K562 (cell line): Measurements from ENCODE around the gene SHB. TPM values are rescaled to one million over a fixed set of nuclear protein-coding genes. Genes with fewer than 3 reads are reported as not detected.

Experiments
- ATAC-seq: fragments of 200-7000 bp; cut with Tn5 transposase; 3 replicates; pipeline ENCODE4 v1.9.1; 2020; ENCODE audit warnings: moderate library complexity
- BruUV-seq: library from RNA; stranded (reverse); fragments of 400-500 nt; replicated peaks from 2 replicates; lab custom pipeline; 2021; lab: Mats Ljungman, UMichigan
- CTCF ChIA-PET: fragments of 300-600 bp; formaldehyde crosslinking; extraction: SDS; loops from one replicate; lab custom pipeline; 2021; ENCODE audit warnings: low intra/inter-chr PET ratio; lab: Yijun Ruan, JAX
- POLR2A ChIA-PET: fragments of 300-600, 350-650 bp; sonication (Branson Sonifier 250); formaldehyde crosslinking; extraction: SDS; loops from one replicate; lab custom pipeline; 2021; ENCODE audit warnings: antibody characterized with exemption, inconsistent platforms; lab: Yijun Ruan, JAX
- DNase-seq, 4 experiments: peaks; one replicate each; pipeline versions ENCODE4 v3.0.0 to v3.0.0-alpha.2; 2011 to 2018; ENCODE audit warnings: low spot score in 3 of 4, mixed read lengths in 3 of 4; ENCODE audit errors: extremely low read depth in 1 of 4
- FAIRE-seq: peaks from 2 replicates; lab custom pipeline; 2011; peaks lifted over from hg19 to GRCh38; lab: Jason Lieb, UNC
- H2AFZ ChIP-seq: 2 replicates; pipeline ENCODE4 v1.6.0; 2011; ENCODE audit warnings: low read depth, low read length, control low read depth, inconsistent platforms
- H3K27ac ChIP-seq: fragments of 200-600 bp; 3 replicates; pipeline ENCODE4 v1.8.0; 2011; ENCODE audit warnings: low read depth, mild to moderate bottlenecking, control low read depth, inconsistent platforms, low read length, moderate library complexity, mixed read lengths; ENCODE audit errors: extremely low read depth
- H3K27me3 ChIP-seq, 2 experiments: fragments of 300-600 bp in 1 of 2; 2 replicates in 1 of 2; 3 replicates in 1 of 2; pipeline versions ENCODE4 v1.6.0 to v1.8.0; 2011; ENCODE audit warnings: inconsistent platforms in 2 of 2, low read length in 2 of 2, mild to moderate bottlenecking in 1 of 2, mixed read lengths in 1 of 2, moderate library complexity in 1 of 2; ENCODE audit not compliant: control insufficient read depth in 2 of 2, insufficient read depth in 2 of 2
- H3K36me3 ChIP-seq: fragments of 300-600 bp; 3 replicates; pipeline ENCODE4 v1.8.0; 2011; ENCODE audit warnings: mild to moderate bottlenecking, low read length, inconsistent platforms; ENCODE audit not compliant: control insufficient read depth, insufficient read depth
- H3K4me1 ChIP-seq, 2 experiments: fragments of 200-600 bp in 1 of 2; replicated peaks in 1 of 2; 2 replicates in 1 of 2; 3 replicates in 1 of 2; pipeline versions ENCODE4 v1.5.1 to v1.8.0; 2011; ENCODE audit warnings: inconsistent platforms in 2 of 2, low read length in 2 of 2, mild to moderate bottlenecking in 1 of 2, mixed read lengths in 1 of 2, moderate library complexity in 1 of 2; ENCODE audit not compliant: control insufficient read depth in 2 of 2, insufficient read depth in 2 of 2
- H3K4me2 ChIP-seq: 2 replicates; pipeline ENCODE4 v1.6.1; 2011; ENCODE audit warnings: low read length, control low read depth, inconsistent platforms, mixed read lengths; ENCODE audit not compliant: insufficient read depth
- H3K4me3 ChIP-seq: fragments of 200-600 bp; sonication (generic), shearing (Covaris generic); 2 replicates; pipeline ENCODE4 v1.5.1; 2016; ENCODE audit warnings: control low read depth, inconsistent platforms
- H3K79me2 ChIP-seq: fragments of 200-600 bp; 3 replicates; pipeline ENCODE4 v1.8.0; 2011; ENCODE audit warnings: low read length, inconsistent platforms; ENCODE audit not compliant: control insufficient read depth, insufficient read depth
- H3K9ac ChIP-seq, 2 experiments: 2 replicates each; pipeline versions ENCODE4 v1.6.0 to v1.6.1; 2011; ENCODE audit warnings: low read depth in 2 of 2, low read length in 2 of 2, control low read depth in 1 of 2, inconsistent platforms in 1 of 2, mild to moderate bottlenecking in 1 of 2, mixed read lengths in 1 of 2; ENCODE audit not compliant: insufficient read depth in 1 of 2
- H3K9me1 ChIP-seq: one replicate; pipeline ENCODE4 v1.6.0; 2011; ENCODE audit warnings: inconsistent platforms, mild to moderate bottlenecking, low read length, moderate library complexity; ENCODE audit not compliant: control insufficient read depth, insufficient read depth
- H3K9me3 ChIP-seq: replicated peaks from 2 replicates; pipeline ENCODE4 v1.5.1; 2011; ENCODE audit warnings: low read depth, low read length, inconsistent platforms; ENCODE audit not compliant: control insufficient read depth, insufficient read depth
- H4K20me1 ChIP-seq: replicated peaks from 2 replicates; pipeline ENCODE4 v1.6.1; 2011; ENCODE audit warnings: low read length, inconsistent platforms, mixed read lengths; ENCODE audit not compliant: control insufficient read depth, insufficient read depth
- BCOR ChIP-seq: fragments of 450-650 bp; IDR thresholded peaks from 2 replicates; pipeline ENCODE4 v1.6.1; 2016
- CCNT2 ChIP-seq: IDR thresholded peaks from 2 replicates; pipeline ENCODE4 v1.6.1; 2011; ENCODE audit warnings: borderline replicate concordance, low read depth, mild to moderate bottlenecking, moderate library complexity, mixed read lengths, low read length; ENCODE audit not compliant: insufficient read length; ENCODE audit errors: extremely low read depth
- CHCHD3 ChIP-seq: fragments of 250-450 bp; sonication (Bioruptor Pico); IDR thresholded peaks from 2 replicates; pipeline ENCODE4 v2.1.2; 2022; ENCODE audit warnings: mild to moderate bottlenecking
- CHD1 ChIP-seq: fragments of 200-600 bp; sonication (generic); IDR thresholded peaks from one replicate; pipeline ENCODE4 v1.6.1; 2012; ENCODE audit warnings: mild to moderate bottlenecking, moderate library complexity, low read length, inconsistent platforms
- NUFIP1 ChIP-seq: fragments of 450-650 bp; IDR thresholded peaks from 2 replicates; pipeline ENCODE4 v1.6.1; 2018; ENCODE audit not compliant: partially characterized antibody
- RBM15 ChIP-seq: fragments of 200-400 bp; formaldehyde crosslinking; IDR thresholded peaks from 2 replicates; pipeline ENCODE4 v1.6.1; 2018; ENCODE audit warnings: mild to moderate bottlenecking, low read length, moderate library complexity; ENCODE audit not compliant: insufficient read depth
- SMARCA5 ChIP-seq: fragments of 450-650 bp; IDR thresholded peaks from 2 replicates; pipeline ENCODE4 v1.6.1; 2016
- SOX6 ChIP-seq: fragments of 450-650 bp; IDR thresholded peaks from 2 replicates; pipeline ENCODE4 v1.6.1; 2014; ENCODE audit warnings: mild to moderate bottlenecking
- ZFP36 ChIP-seq: fragments of 150-350 bp; IDR thresholded peaks from 2 replicates; pipeline ENCODE4 v1.6.1; 2018; ENCODE audit warnings: low read length, low read depth; ENCODE audit not compliant: partially characterized antibody
- ZNF140 ChIP-seq: fragments of 250-450 bp; sonication (Bioruptor Pico); IDR thresholded peaks from 2 replicates; pipeline ENCODE4 v1.8.0; 2021; ENCODE audit warnings: moderate library complexity, mild to moderate bottlenecking, inconsistent platforms
- ZNF232 ChIP-seq: sonication (generic); formaldehyde crosslinking; IDR thresholded peaks from 2 replicates; pipeline ENCODE4 v1.8.0; 2022; ENCODE audit warnings: mild to moderate bottlenecking, missing genetic modification reagents
- ZNF274 ChIP-seq: IDR thresholded peaks from 2 replicates; pipeline ENCODE4 v1.6.1; 2011; ENCODE audit warnings: low read depth, mild to moderate bottlenecking, low read length, moderate library complexity, borderline replicate concordance
- ZNF436 ChIP-seq: fragments of 250-450, 450-650 bp; sonication (Bioruptor Pico); formaldehyde crosslinking; IDR thresholded peaks from 2 replicates; pipeline ENCODE4 v1.7.0; 2020; ENCODE audit warnings: mild to moderate bottlenecking
- WGBS: fragments of 100-300 bp; shearing (Covaris generic); methylation state at CpG from one replicate; pipeline ENCODE4 v1.1.6; 2016; ENCODE audit warnings: low coverage, mixed read lengths; ENCODE audit not compliant: insufficient coverage; ENCODE audit errors: missing lambda C conversion rate; 5-methylcytosine and 5-hydroxymethylcytosine counted together
- in situ Hi-C: fragments of 300-500 bp; cut with MboI; formaldehyde crosslinking; loops from 4 replicates; pipeline ENCODE4 v1.15.0; 2018; ENCODE audit warnings: inconsistent platforms, mixed read lengths
- intact Hi-C: fragments of 100-400 bp; cut with micrococcal nuclease; formaldehyde crosslinking; loops from 2 replicates; pipeline ENCODE4 v1.14.2; 2022
- polyA plus RNA-seq, 8 experiments: library from polyadenylated mRNA; depleted of rRNA in 4 of 8; stranded (reverse) in 5 of 8; unstranded in 3 of 8; fragments of >200 nt; fragmentation: Nextera tagmentation in 2 of 8; fragmentation: Illumina TruSeq in 1 of 8; extraction: Ambion mirVana in 2 of 8; extraction: Trizol in 1 of 8; gene quantifications; 2 replicates each; pipeline versions ENCODE4 v1.2.1 to v1.2.3, GENCODE V29; 2011 to 2014; ENCODE audit warnings: inconsistent platforms in 1 of 8, missing spikeins in 1 of 8
- total RNA-seq, 7 experiments: library from RNA; depleted of rRNA in 6 of 7; stranded (reverse); fragments of >200 nt in 6 of 7; fragmentation: Illumina TruSeq in 2 of 7; extraction: Trizol in 2 of 7; gene quantifications; 2 replicates each; pipeline versions ENCODE4 v1.2.1 to v1.2.3, GENCODE V29; 2011 to 2021; ENCODE audit warnings: low replicate concordance in 1 of 7
- TF ChIP-seq, protein P1 (sequence below): IDR thresholded peaks from 2 replicates; pipeline ENCODE4 v1.6.1; 2011; ENCODE audit warnings: borderline replicate concordance, low read depth, mild to moderate bottlenecking, moderate library complexity, low read length; ENCODE audit not compliant: insufficient read depth, poor library complexity, severe bottlenecking
- TF ChIP-seq, protein P2 (sequence below), 2 experiments: fragments of 450-650 bp; conservative IDR thresholded peaks; 2 replicates each; pipeline ENCODE4 v1.6.1; 2017; ENCODE audit warnings: mild to moderate bottlenecking in 2 of 2, moderate library complexity in 2 of 2

SHB gene
- total and polyA plus RNA-seq, 9 of the 15 experiments (the other 6 are each of a cell fraction or from before 2014, with no cell fraction given), result 0.78 to 16.0 (median 5.3) TPM

DNA sequence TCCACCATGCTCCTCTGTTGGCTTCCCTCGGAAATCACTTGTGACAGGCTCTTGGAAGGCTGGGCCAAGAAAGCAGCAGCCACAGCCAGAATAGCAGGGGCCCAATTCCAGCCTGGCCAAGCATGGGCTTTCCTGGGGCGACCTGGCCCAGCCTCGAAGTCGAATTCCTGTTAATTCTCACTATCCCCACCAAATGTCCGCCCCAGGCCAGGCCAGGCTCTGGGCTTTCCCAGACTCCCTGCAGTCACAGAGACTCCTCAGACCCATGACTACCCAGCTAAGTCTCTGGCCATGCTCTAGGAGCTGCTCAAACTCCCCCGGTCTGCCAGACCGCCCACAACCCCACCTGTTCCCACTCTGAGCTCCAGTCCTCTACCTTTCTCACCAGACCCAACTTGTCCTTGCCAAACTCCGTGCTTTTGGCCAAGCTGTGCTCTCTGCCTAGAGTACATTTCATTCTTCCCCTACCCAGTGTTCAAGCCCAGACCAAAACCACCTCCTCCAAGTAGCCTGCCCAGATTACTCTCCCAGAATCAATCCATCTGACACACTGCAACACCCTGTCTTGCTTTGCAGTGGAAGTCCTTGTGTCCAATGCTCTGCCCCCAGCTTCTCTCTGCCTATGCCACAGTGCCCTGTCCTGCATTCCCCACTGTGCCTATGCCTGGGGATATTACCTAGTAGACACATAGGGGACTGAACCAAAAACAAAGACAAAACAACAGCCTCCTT is 26.2 kb downstream of the SHB start:
- Histone ChIP-seq H3K9me1 (no peaks in the 10 kb centered on the region), H3K27ac (no peak overlapping the region), H2AFZ (no peak overlapping the region), H3K9me3 (no peaks in the 10 kb centered on the region), H3K9ac (peak overlapping the region in 1 of 2 experiments; percentile 72; a peak in 2 of 4 replicates), H3K36me3 (no peaks in the 10 kb centered on the region), H3K4me2 (no peak overlapping the region), H3K27me3 (no peaks in the 10 kb centered on the region), H3K79me2 (peaks cover 59% of the 10 kb centered on the region), H4K20me1 (no peaks in the 10 kb centered on the region), H3K4me1 (peaks cover 58 to 65% of the 10 kb centered on the region in 2 experiments), H3K4me3 (no peak overlapping the region)
- in situ Hi-C loops (no loop called here), intact Hi-C loops (no loop called here)
- FAIRE-seq (no peak), ATAC-seq (no peak), DNase-seq (no peak)
- POLR2A ChIA-PET, result interaction anchor here (0.6 to 2.0 kb wide), 5 partner anchors 11 to 841 kb away, joined by 3 to 9 read pairs (median 7); no protein-coding TSS in a partner anchor
- 81% methylated on average over 8 of the region's 8 CpGs for WGBS
- CTCF ChIA-PET, result no interaction called here
- BruUV-seq, result no TSS peak
- TF ChIP-seq, protein P1, sequence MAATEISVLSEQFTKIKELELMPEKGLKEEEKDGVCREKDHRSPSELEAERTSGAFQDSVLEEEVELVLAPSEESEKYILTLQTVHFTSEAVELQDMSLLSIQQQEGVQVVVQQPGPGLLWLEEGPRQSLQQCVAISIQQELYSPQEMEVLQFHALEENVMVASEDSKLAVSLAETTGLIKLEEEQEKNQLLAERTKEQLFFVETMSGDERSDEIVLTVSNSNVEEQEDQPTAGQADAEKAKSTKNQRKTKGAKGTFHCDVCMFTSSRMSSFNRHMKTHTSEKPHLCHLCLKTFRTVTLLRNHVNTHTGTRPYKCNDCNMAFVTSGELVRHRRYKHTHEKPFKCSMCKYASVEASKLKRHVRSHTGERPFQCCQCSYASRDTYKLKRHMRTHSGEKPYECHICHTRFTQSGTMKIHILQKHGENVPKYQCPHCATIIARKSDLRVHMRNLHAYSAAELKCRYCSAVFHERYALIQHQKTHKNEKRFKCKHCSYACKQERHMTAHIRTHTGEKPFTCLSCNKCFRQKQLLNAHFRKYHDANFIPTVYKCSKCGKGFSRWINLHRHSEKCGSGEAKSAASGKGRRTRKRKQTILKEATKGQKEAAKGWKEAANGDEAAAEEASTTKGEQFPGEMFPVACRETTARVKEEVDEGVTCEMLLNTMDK, result no peak
- peak; percentile 98 for TF ChIP-seq ZFP36
- TF ChIP-seq RBM15, result no peak
- no peak for TF ChIP-seq CHCHD3
- TF ChIP-seq CCNT2, result no peak
- peak; percentile 51; the same call in 1 of the 2 replicates for TF ChIP-seq BCOR
- no peak for TF ChIP-seq ZNF274
- TF ChIP-seq, protein P2, sequence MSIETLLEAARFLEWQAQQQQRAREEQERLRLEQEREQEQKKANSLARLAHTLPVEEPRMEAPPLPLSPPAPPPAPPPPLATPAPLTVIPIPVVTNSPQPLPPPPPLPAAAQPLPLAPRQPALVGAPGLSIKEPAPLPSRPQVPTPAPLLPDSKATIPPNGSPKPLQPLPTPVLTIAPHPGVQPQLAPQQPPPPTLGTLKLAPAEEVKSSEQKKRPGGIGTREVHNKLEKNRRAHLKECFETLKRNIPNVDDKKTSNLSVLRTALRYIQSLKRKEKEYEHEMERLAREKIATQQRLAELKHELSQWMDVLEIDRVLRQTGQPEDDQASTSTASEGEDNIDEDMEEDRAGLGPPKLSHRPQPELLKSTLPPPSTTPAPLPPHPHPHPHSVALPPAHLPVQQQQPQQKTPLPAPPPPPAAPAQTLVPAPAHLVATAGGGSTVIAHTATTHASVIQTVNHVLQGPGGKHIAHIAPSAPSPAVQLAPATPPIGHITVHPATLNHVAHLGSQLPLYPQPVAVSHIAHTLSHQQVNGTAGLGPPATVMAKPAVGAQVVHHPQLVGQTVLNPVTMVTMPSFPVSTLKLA (conservative IDR thresholded peaks at IDR 0.05), result no peak
- peak; percentile 86; the same call in 1 of the 2 replicates for TF ChIP-seq SMARCA5
- TF ChIP-seq ZNF140 (CRISPR knock-in tag), result no peak
- TF ChIP-seq CHD1, result no peak
- TF ChIP-seq SOX6, result no peak
- TF ChIP-seq ZNF232 (CRISPR knock-in tag), result no peak
- TF ChIP-seq NUFIP1, result no peak
- peak; percentile 60; the same call in 1 of the 2 replicates for TF ChIP-seq ZNF436 (CRISPR knock-in tag)
